ENCODE measurements around the gene FOXE3.
A peak's percentile ranks its signal among the peaks of the same experiment; 100 is the strongest.

Gene FOXE3

GRCh38 chr1:47415728-47416318, at the start of gene FOXE3:
Gene FOXE3 (plus strand): TSS chr1:47416285. CDS start chr1:47416316, 31 bp downstream.
- DNase-seq: no peak

GRCh38 chr1:47367651-47368050, 48.4 kb upstream of the FOXE3 start:
- DNase-seq: no peak

GRCh38 chr1:47371016-47371517, 45.0 kb upstream of the FOXE3 start:
- DNase-seq: no peak

GRCh38 chr1:47374501-47374900, 41.6 kb upstream of the FOXE3 start:
- DNase-seq: no peak

GRCh38 chr1:47378147-47378546, 37.9 kb upstream of the FOXE3 start:
- DNase-seq: no peak

GRCh38 chr1:47380699-47381098, 35.4 kb upstream of the FOXE3 start:
- DNase-seq: no peak

DNA sequence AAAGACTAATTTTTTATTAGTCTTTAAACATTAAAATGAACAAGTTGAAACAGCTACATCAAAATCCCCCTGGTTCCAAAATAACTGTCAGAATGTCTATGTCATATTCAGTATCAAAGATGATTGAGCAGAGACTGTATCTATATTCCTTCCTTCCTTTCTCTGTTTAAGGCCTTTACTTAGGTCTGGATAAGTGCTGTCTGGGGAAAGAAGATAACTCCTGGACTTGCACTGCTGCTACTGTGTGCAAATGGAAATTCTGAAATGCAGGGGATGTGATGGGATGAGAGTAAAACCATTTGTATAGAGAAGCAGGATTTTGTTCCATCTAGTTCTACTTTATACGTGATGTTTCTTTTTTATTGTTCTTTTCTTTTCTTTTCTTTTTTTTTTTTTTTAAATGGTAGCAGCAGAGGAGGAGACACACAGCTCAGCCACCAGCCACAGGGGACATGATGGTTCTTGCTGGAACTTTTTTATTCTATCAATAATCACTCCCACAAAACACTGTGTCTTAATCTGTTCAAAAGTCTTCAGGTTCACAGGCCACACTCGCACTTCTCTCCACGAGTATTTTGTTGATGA, 33.6 kb upstream of the FOXE3 start:
- no peak for DNase-seq

GRCh38 chr1:47384083-47384482, 32.0 kb upstream of the FOXE3 start:
- DNase-seq: no peak

DNA sequence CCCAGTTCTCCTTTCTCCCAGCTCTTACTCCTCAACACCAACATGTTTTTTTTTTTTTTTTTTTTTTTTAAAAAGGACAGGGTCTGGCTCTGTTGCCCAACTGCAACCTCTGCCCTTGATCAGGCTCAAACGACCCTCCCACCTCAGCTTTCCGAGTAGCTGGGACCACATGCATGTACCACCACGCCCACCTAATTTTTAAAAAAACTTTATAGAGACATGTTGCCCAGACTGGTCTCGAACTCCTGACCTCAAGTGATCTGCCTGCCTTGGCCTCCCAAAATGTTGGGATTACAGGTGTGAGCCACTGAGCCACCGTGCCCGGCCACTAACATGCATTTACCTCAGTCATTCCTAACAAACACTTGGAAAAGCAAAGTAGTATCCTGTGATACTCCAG, 31.1 kb upstream of the FOXE3 start:
- DNase-seq: no peak

GRCh38 chr1:47386268-47386667, 29.8 kb upstream of the FOXE3 start:
- no peak for DNase-seq

- DNase-seq: no peak
These were observed 27.8 kb upstream of the FOXE3 start for GRCh38 chr1:47388030-47388890.

GRCh38 chr1:47388891-47389238, 27.2 kb upstream of the FOXE3 start:
- DNase-seq: peak; percentile 45 to 59

GRCh38 chr1:47389731-47390130, 26.4 kb upstream of the FOXE3 start:
- DNase-seq: no peak

DNA sequence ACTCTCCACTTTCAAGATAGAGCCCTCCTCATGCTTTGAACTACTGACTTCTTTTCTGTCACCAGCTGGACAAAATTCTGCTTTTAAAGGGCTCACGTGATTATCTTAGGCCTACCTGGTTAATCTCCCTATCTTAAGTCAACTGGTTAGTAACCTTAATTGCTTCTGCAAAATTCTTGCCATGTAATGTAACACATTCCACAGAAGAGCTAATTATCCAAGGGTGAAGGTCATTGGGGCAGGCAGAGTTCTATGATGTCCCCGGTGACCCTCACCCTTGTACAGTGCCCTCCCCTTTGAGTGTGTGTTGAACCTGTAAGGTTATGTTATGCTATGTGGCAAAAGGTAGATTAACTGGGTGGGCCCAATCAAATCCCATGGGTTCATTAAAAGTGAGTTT, 25.2 kb upstream of the FOXE3 start:
- no peak for DNase-seq

DNA sequence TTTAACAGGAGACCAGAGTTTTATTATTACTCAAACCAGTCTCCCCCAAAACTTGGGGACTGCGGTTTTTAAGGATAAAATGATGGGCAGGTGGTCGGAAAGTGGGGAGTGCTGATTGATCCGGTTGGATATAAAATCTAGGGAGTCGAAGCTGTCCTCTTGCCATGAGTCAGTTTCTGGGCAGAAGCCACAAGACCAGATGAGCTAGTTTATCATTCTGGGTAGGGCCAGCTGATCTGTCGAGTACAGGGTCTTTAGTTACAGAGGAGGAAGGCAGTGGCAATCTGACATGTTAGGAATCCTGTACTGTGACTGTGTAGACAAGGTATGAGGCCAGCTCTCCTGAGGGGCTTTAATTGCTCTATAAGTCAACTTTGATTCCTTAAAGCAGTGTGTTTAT, 22.9 kb upstream of the FOXE3 start:
- DNase-seq: no peak

GRCh38 chr1:47395433-47395832, 20.7 kb upstream of the FOXE3 start:
- no peak for DNase-seq

DNA sequence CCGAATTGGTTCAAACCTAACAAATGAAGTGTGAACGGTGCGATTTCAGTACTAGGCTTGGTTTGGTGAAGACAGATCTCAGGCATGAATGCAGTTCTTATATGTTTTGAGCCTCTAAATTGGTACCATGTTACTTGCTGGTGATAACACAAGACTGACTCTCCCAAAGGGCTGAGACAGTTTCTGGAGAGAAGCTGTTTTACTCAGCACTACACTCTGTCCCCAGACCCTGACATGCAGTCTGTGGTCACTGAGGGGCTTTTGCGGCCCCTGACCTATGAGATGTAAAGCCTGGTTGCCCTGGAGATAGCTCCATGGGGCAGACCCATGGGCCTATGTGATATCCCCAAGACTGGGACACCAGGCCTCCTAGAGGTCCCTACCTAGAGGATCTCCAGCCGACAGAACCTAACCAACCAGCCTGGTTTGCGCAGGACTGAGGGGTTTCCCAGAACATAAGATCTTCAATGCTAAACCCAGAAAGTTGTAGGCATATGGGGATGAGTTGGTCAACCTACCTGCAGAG, 19.4 kb upstream of the FOXE3 start:
- DNase-seq: no peak

DNA sequence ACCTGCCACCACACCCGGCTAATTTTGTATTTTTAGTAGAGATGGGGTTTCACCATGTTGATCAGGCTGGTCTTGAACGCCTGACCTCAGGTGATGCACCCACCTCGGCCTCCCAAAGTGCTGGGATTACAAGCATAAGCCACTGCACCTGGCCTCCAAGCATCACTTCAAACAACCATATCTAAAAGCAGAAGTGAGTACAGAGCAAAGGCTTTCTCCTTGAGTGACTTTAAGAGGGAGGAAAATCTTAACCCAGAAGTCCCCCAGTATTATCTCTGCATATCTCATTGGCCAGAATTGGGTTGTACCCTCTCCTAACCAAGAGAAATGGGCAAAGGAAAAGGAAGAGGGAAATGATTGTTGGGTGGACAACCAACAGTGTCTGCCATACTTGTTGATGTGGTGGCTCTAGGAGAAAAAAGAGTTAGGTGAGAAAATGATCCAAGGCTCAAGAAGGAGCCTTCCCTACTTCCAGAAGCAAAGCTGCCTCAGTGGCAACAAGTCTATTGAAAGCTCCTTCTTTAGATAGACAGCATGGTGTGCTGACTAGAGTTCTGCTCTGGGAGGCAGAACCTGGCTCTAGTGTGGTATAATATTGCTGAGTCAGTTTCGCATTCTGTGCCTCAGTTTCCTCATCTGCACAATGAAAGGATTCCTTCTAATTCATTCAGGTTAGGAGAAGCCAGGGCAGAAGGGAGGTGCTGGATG, 16.8 kb upstream of the FOXE3 start:
- no peak for DNase-seq

DNA sequence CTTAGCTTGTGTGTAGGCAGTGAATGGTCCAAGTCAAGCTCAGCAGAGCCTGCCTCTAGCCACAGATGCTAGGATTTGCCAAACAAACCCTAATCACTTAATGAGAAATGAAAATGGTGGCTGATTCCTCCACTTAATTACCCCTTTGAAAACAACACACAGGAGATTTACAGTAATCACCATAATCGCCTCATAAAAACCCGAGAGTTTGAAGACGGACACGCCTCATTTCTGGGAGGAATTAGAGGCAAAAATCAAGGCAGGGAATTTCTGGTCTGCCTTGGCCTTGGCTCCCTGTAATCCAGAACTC, 16.3 kb upstream of the FOXE3 start:
- DNase-seq: no peak

DNA sequence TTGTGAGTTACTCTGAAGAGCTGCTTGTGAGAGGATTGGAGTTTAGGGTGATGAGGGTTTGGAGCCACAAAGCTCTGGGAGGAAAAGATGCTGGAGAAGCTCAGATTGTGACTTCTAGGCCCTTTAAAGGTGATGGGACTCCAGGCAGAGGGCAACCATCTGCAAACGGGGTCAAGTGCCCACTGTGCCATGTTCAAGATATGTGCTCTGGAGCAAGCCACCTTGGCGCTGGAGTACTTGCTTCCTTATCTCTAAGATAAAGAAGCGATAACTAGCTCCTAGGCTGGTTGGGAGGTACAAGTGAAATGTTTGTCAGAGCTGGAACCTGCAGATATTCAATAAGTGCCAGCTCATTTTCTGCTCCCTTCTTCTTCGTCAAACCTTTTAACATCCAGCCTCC, 14.3 kb upstream of the FOXE3 start:
- DNase-seq: no peak

- no peak for DNase-seq
These were observed 13.5 kb upstream of the FOXE3 start for GRCh38 chr1:47402591-47402990.

- no peak for DNase-seq
These were observed 12.7 kb upstream of the FOXE3 start for GRCh38 chr1:47403321-47403910.

GRCh38 chr1:47405697-47406096, 10.4 kb upstream of the FOXE3 start:
- no peak for DNase-seq

Data from stimulated activated CD4-positive, alpha-beta T cell treated with anti-CD3 and anti-CD28 coated beads, Interleukin-2, amount 100 ng/mL, for 24 hours (primary cell).